Gastroesophageal sphincter (tissue), 4 donors: Measurements from ENCODE around the gene PCDH15. TPM values are rescaled to one million over a fixed set of nuclear protein-coding genes. Genes with fewer than 3 reads are reported as not detected.

ENCODE experiments used
- ATAC-seq: fragments of 150-250 bp; one replicate; pipeline ENCODE4 v1.9.1; 2016; ENCODE audit warnings: mild to moderate bottlenecking, moderate library complexity
- H3K27ac ChIP-seq, 4 donors: fragments of 200-600 bp; sonication (generic) in 3 of 4; 1 replicate in 3 of 4; 2 replicates in 1 of 4; pipeline ENCODE4 v1.5.1; 2016 to 2019
- H3K27me3 ChIP-seq: fragments of 200-600 bp; sonication (generic); one replicate; pipeline ENCODE4 v1.5.1; 2019
- H3K36me3 ChIP-seq, 2 donors: fragments of 200-600 bp; sonication (generic); one replicate each; pipeline ENCODE4 v1.5.1; 2019; ENCODE audit warnings: control low read depth in 1 of 2
- H3K4me1 ChIP-seq, 3 donors: fragments of 200-600 bp; sonication (generic); 1 replicate in 2 of 3; 2 replicates in 1 of 3; pipeline ENCODE4 v1.5.1; 2016 to 2019; ENCODE audit warnings: control low read depth in 2 of 3
- H3K4me3 ChIP-seq, 2 donors: fragments of 200-600 bp; sonication (generic); one replicate each; pipeline ENCODE4 v1.5.1; 2019; ENCODE audit warnings: mild to moderate bottlenecking in 1 of 2, moderate library complexity in 1 of 2
- H3K9me3 ChIP-seq, 3 donors: fragments of 200-600 bp; sonication (generic); one replicate each; pipeline ENCODE4 v1.5.1; 2017 to 2019; ENCODE audit warnings: control low read depth in 2 of 3
- EP300 ChIP-seq: sonication (generic); formaldehyde crosslinking; IDR thresholded peaks from one replicate; pipeline ENCODE4 v1.6.1; 2017; ENCODE audit warnings: antibody characterized with exemption, mild to moderate bottlenecking
- POLR2A ChIP-seq, 2 donors: fragments of 450-650 bp; IDR thresholded peaks; one replicate each; pipeline ENCODE4 v1.6.1; 2017; ENCODE audit warnings: antibody characterized with exemption in 2 of 2, mild to moderate bottlenecking in 2 of 2, moderate library complexity in 1 of 2
- POLR2AphosphoS5 ChIP-seq: sonication (generic); formaldehyde crosslinking; IDR thresholded peaks from one replicate; pipeline ENCODE4 v1.6.1; 2017; ENCODE audit warnings: antibody characterized with exemption
- WGBS, 2 donors: methylation state at CpG; one replicate each; pipeline ENCODE4 v1.1.5; 2018; ENCODE audit warnings: low coverage in 1 of 2; 5-methylcytosine and 5-hydroxymethylcytosine counted together
- total RNA-seq, 4 donors: library from RNA; depleted of rRNA; stranded (reverse); fragments of >200 nt; gene quantifications; one replicate each; pipeline ENCODE4 v1.1.0, GENCODE V29; 2016
- TF ChIP-seq, protein P1 (sequence below), 4 experiments: fragments of 200-600 bp in 2 of 4; fragments of 450-650 bp in 2 of 4; sonication (generic) in 1 of 4; IDR thresholded peaks; one replicate each; pipeline ENCODE4 v1.5.1; 2017 to 2019; ENCODE audit warnings: antibody characterized with exemption in 4 of 4, mild to moderate bottlenecking in 2 of 4, moderate library complexity in 2 of 4

Gene PCDH15
- total RNA-seq, 4 donors from 2014 or later, result 0.10 to 0.50 (median 0.27) TPM; not detected in 1

DNA sequence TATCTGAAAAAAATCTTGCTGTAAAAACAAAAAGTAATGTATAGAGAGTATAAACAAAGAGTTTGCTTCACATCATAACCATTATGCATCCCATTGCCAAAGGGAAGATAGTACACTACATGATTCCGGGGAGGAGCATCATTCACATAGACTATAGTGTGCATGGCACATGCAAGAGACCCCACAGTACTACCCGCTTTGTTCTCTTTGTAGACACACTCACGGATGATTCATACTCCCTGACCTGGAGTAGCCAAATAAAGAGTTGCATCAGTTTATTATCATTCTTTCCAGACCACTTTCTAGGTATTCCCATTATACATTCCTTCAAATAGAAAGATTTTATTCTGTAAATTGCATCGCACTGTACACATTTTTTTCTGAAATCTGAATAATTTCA, 356.9 kb downstream of the PCDH15 start:
- Histone ChIP-seq H3K27ac (no peak overlapping the region), H3K27me3 (no peaks in the 10 kb centered on the region), H3K4me3 (no peak overlapping the region), H3K36me3 (no peaks in the 10 kb centered on the region), H3K4me1 (no peaks in the 10 kb centered on the region), H3K9me3 (no peaks in the 10 kb centered on the region)
- TF ChIP-seq POLR2A (IDR thresholded peaks at IDR 0.05) (no peak), EP300 (no peak), POLR2AphosphoS5 (no peak)
- TF ChIP-seq, protein P1, sequence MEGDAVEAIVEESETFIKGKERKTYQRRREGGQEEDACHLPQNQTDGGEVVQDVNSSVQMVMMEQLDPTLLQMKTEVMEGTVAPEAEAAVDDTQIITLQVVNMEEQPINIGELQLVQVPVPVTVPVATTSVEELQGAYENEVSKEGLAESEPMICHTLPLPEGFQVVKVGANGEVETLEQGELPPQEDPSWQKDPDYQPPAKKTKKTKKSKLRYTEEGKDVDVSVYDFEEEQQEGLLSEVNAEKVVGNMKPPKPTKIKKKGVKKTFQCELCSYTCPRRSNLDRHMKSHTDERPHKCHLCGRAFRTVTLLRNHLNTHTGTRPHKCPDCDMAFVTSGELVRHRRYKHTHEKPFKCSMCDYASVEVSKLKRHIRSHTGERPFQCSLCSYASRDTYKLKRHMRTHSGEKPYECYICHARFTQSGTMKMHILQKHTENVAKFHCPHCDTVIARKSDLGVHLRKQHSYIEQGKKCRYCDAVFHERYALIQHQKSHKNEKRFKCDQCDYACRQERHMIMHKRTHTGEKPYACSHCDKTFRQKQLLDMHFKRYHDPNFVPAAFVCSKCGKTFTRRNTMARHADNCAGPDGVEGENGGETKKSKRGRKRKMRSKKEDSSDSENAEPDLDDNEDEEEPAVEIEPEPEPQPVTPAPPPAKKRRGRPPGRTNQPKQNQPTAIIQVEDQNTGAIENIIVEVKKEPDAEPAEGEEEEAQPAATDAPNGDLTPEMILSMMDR (IDR thresholded peaks at IDR 0.05), result no peak
- no peak for ATAC-seq
- 71 to 84% methylated on average over 1 to 3 of the region's 4 CpGs for WGBS, 2 donors

DNA sequence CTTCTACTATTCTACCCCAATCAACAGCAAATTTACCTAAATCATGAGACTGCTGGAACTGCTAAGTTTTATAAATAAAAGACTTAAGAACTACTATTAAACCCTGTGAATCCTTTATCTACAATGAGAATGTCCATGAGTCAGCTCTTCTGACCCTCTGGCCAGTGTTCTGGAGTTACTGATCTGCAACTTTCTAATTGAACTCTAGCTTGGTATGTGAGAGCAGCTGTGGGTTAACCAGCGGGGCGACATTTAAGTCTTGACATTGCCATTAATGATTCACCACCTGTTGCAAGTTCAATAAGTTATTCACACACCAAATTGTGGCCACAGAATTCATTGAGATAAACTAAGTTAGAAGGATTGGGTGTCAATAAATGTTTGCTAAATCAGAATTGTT, 359.8 kb downstream of the PCDH15 start:
- no peaks in the 10 kb centered on the region for H3K4me1 ChIP-seq
- WGBS, 2 donors, result 65 to 73% methylated on average over 2 of the region's 2 CpGs
- no peak for TF ChIP-seq POLR2AphosphoS5
- TF ChIP-seq EP300, result no peak
- TF ChIP-seq, protein P1 (IDR thresholded peaks at IDR 0.05), result no peak
- TF ChIP-seq POLR2A (IDR thresholded peaks at IDR 0.05), result no peak
- no peaks in the 10 kb centered on the region for H3K9me3 ChIP-seq
- no peak for ATAC-seq
- H3K36me3 ChIP-seq, result no peaks in the 10 kb centered on the region
- no peak overlapping the region for H3K4me3 ChIP-seq
- H3K27me3 ChIP-seq, result no peaks in the 10 kb centered on the region
- H3K27ac ChIP-seq, result no peak overlapping the region

DNA sequence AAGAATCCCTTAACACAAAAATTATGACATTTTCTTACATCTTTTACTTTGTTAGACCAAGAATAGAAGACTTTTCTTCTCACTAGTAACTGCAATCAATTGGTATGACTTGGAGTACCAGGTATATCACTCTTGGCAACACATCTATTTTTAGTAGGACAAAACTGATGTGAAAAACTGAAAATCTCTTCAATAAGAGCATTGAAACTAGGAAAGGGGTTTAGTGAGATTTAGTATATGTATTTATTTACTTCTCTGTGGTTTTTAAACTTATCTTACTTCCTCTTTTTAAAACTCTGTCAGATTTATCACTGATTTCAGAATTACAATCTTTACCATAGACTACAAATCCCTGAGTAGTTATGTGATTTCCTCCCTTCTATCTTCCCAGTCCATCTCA, 366.2 kb downstream of the PCDH15 start:
- Histone ChIP-seq H3K9me3 (no peaks in the 10 kb centered on the region), H3K27ac (no peak overlapping the region), H3K27me3 (no peaks in the 10 kb centered on the region), H3K4me1 (no peaks in the 10 kb centered on the region), H3K4me3 (no peak overlapping the region), H3K36me3 (no peaks in the 10 kb centered on the region)
- no peak for ATAC-seq
- TF ChIP-seq EP300 (no peak), POLR2A (IDR thresholded peaks at IDR 0.05) (no peak), POLR2AphosphoS5 (no peak)
- TF ChIP-seq, protein P1 (IDR thresholded peaks at IDR 0.05), result no peak

DNA sequence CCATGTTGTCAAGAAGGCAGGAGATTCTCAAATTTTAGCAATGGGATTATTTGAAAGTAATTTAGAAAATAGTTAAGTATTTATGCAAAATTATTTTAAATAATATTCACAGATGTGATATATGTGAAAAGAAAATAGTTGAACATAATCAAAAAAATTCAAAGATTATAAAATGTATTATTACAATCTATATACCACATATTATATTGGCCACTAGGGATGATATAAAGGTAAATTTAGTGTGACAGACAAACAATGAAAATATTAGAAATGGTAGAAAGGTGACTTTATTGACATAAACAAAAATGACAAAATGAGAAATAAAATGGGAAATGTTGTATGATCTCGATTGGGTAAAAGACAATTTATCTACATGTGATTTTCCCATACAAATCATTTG, 385.5 kb downstream of the PCDH15 start:
- Histone ChIP-seq H3K9me3 (no peaks in the 10 kb centered on the region), H3K27ac (no peak overlapping the region), H3K4me1 (no peaks in the 10 kb centered on the region), H3K36me3 (no peaks in the 10 kb centered on the region), H3K4me3 (no peak overlapping the region), H3K27me3 (no peaks in the 10 kb centered on the region)
- 90 to 92% methylated on average over 1 of the region's 1 CpG for WGBS, 2 donors
- TF ChIP-seq POLR2AphosphoS5 (no peak), POLR2A (IDR thresholded peaks at IDR 0.05) (no peak), EP300 (no peak)
- TF ChIP-seq, protein P1 (IDR thresholded peaks at IDR 0.05), result no peak
- no peak for ATAC-seq

DNA sequence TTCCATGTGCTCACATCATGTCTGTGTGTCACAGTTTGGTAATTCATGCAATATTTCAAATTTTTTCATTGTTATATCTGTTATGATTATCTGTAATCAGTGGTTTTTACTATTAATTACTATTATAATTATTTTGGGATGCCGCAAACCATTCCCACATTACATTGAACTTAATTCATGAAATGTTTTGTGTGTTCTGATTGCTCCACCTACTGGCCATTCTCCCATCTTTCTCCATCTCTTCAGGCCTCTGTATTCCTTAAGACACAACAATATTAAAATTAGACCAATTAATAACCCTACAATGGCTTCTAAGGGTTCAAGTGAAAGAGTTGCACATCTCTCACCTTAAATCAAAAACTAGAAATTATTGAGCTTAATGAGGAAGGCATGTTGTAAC, 398.5 kb downstream of the PCDH15 start:
- 67% methylated on average over 1 of the region's 1 CpG for WGBS, 2 donors
- no peaks in the 10 kb centered on the region for H3K9me3 ChIP-seq
- TF ChIP-seq, protein P1 (IDR thresholded peaks at IDR 0.05), result peak in 1 of 4 experiments; percentile 20
- TF ChIP-seq POLR2AphosphoS5, result no peak
- ATAC-seq, result no peak
- no peaks in the 10 kb centered on the region for H3K36me3 ChIP-seq
- H3K4me3 ChIP-seq, result no peak overlapping the region
- no peaks in the 10 kb centered on the region for H3K27me3 ChIP-seq
- H3K27ac ChIP-seq, result no peak overlapping the region
- H3K4me1 ChIP-seq, result no peaks in the 10 kb centered on the region
